Measurements from ENCODE around the gene TARBP1. TPM values are rescaled to one million over a fixed set of nuclear protein-coding genes. Genes with fewer than 3 reads are reported as not detected.

The TARBP1 gene
- total and polyA plus RNA-seq, 2 of the 13 experiments (the other 11 are each of a cell fraction or from before 2014, with no cell fraction given) = 37.7 to 67.0 TPM

DNA sequence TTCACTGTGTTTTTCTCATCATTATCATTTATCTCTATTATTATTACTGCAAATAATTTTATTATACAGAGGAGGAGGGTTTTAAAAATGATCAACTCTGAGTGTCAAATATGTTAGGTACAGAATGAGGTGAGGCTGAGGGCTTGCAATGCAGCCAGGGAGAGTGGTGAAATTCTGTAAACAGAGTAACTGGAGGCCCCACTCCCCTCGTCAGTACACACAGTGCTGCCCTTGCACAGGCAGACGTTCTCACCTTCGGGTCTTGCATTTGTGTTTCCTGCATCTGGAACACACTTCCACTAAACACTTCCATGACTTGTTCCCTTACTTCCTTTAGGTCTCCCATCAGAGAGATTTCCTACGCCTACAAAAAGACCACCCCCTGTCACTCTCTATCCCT, 130.0 kb downstream of the TARBP1 start (continued):
- TF ChIP-seq, protein P1, sequence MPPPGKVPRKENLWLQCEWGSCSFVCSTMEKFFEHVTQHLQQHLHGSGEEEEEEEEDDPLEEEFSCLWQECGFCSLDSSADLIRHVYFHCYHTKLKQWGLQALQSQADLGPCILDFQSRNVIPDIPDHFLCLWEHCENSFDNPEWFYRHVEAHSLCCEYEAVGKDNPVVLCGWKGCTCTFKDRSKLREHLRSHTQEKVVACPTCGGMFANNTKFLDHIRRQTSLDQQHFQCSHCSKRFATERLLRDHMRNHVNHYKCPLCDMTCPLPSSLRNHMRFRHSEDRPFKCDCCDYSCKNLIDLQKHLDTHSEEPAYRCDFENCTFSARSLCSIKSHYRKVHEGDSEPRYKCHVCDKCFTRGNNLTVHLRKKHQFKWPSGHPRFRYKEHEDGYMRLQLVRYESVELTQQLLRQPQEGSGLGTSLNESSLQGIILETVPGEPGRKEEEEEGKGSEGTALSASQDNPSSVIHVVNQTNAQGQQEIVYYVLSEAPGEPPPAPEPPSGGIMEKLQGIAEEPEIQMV (CRISPR knock-in tag; IDR thresholded peaks at IDR 0.05; ENCODE audit: low read depth) = no peak
- TF ChIP-seq ELF3 (CRISPR knock-in tag; IDR thresholded peaks at IDR 0.05) (peak; percentile 51; the same call in 1 of the 2 replicates), ZNF570 (CRISPR knock-in tag; IDR thresholded peaks at IDR 0.05; ENCODE audit: borderline replicate concordance) (no peak), FOXA3 (CRISPR knock-in tag; IDR thresholded peaks at IDR 0.05) (peak; percentile 88), HMG20A (CRISPR knock-in tag; IDR thresholded peaks at IDR 0.05; ENCODE audit: borderline replicate concordance) (0 out of 2 replicates have a peak, but pooled peaks have one; percentile 25), ZBTB40 (IDR thresholded peaks at IDR 0.05) (no peak), ZBTB40 (CRISPR knock-in tag; IDR thresholded peaks at IDR 0.05) (no peak), KAT7 (CRISPR knock-in tag; IDR thresholded peaks at IDR 0.05; ENCODE audit: borderline replicate concordance) (no peak)
- TF ChIP-seq, protein P2, sequence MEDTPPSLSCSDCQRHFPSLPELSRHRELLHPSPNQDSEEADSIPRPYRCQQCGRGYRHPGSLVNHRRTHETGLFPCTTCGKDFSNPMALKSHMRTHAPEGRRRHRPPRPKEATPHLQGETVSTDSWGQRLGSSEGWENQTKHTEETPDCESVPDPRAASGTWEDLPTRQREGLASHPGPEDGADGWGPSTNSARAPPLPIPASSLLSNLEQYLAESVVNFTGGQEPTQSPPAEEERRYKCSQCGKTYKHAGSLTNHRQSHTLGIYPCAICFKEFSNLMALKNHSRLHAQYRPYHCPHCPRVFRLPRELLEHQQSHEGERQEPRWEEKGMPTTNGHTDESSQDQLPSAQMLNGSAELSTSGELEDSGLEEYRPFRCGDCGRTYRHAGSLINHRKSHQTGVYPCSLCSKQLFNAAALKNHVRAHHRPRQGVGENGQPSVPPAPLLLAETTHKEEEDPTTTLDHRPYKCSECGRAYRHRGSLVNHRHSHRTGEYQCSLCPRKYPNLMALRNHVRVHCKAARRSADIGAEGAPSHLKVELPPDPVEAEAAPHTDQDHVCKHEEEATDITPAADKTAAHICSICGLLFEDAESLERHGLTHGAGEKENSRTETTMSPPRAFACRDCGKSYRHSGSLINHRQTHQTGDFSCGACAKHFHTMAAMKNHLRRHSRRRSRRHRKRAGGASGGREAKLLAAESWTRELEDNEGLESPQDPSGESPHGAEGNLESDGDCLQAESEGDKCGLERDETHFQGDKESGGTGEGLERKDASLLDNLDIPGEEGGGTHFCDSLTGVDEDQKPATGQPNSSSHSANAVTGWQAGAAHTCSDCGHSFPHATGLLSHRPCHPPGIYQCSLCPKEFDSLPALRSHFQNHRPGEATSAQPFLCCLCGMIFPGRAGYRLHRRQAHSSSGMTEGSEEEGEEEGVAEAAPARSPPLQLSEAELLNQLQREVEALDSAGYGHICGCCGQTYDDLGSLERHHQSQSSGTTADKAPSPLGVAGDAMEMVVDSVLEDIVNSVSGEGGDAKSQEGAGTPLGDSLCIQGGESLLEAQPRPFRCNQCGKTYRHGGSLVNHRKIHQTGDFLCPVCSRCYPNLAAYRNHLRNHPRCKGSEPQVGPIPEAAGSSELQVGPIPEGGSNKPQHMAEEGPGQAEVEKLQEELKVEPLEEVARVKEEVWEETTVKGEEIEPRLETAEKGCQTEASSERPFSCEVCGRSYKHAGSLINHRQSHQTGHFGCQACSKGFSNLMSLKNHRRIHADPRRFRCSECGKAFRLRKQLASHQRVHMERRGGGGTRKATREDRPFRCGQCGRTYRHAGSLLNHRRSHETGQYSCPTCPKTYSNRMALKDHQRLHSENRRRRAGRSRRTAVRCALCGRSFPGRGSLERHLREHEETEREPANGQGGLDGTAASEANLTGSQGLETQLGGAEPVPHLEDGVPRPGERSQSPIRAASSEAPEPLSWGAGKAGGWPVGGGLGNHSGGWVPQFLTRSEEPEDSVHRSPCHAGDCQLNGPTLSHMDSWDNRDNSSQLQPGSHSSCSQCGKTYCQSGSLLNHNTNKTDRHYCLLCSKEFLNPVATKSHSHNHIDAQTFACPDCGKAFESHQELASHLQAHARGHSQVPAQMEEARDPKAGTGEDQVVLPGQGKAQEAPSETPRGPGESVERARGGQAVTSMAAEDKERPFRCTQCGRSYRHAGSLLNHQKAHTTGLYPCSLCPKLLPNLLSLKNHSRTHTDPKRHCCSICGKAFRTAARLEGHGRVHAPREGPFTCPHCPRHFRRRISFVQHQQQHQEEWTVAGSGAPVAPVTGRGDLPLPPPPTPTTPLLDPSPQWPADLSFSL (CRISPR knock-in tag; IDR thresholded peaks at IDR 0.05) = peak; percentile 29; the same call in 1 of the 2 replicates
